Measurements from ENCODE around the gene ARHGAP28. TPM values are rescaled to one million over a fixed set of nuclear protein-coding genes. Genes with fewer than 3 reads are reported as not detected.

The ARHGAP28 gene
- total RNA-seq, 1 experiment from 2014 or later, result not detected

- H3K36me3 Mint-ChIP-seq (ENCODE audit: insufficient read depth, unreplicated experiment), result no peaks in the 10 kb centered on the region
- no peaks in the 10 kb centered on the region for H3K4me1 Mint-ChIP-seq (ENCODE audit: low read depth, unreplicated experiment)
- CTCF ChIA-PET, result no interaction called here
- no peak for TF ChIP-seq CTCF (IDR thresholded peaks at IDR 0.05; ENCODE audit: unreplicated experiment)
- no peak overlapping the region for H3K27ac Mint-ChIP-seq (ENCODE audit: unreplicated experiment)
- no peak for DNase-seq
- intact Hi-C loops (cut with micrococcal nuclease; ENCODE audit: unreplicated experiment), result no loop called here
- no peak overlapping the region for H3K4me3 Mint-ChIP-seq (ENCODE audit: low read depth, unreplicated experiment)
- no peaks in the 10 kb centered on the region for H3K9me3 Mint-ChIP-seq (ENCODE audit: low read depth, unreplicated experiment)
- no TSS peak for BruUV-seq (replicated peaks)
- peaks cover 47% of the 10 kb centered on the region for H3K27me3 Mint-ChIP-seq (ENCODE audit: unreplicated experiment)
These were observed 46.7 kb downstream of the ARHGAP28 start for GRCh38 chr18:6776188-6776587.

GRCh38 chr18:6777509-6777908 is 48.0 kb downstream of the ARHGAP28 start:
- Mint-ChIP-seq H3K4me3 (ENCODE audit: low read depth, unreplicated experiment) (no peak overlapping the region), H3K36me3 (ENCODE audit: insufficient read depth, unreplicated experiment) (no peaks in the 10 kb centered on the region), H3K27me3 (ENCODE audit: unreplicated experiment) (peaks cover 47% of the 10 kb centered on the region), H3K9me3 (ENCODE audit: low read depth, unreplicated experiment) (no peaks in the 10 kb centered on the region), H3K27ac (ENCODE audit: unreplicated experiment) (no peak overlapping the region), H3K4me1 (ENCODE audit: low read depth, unreplicated experiment) (no peaks in the 10 kb centered on the region)
- intact Hi-C loops (cut with micrococcal nuclease; ENCODE audit: unreplicated experiment), result no loop called here
- no peak for TF ChIP-seq CTCF (IDR thresholded peaks at IDR 0.05; ENCODE audit: unreplicated experiment)
- BruUV-seq (replicated peaks), result no TSS peak
- CTCF ChIA-PET, result no interaction called here
- no peak for DNase-seq

GRCh38 chr18:6778459-6779247 is 49.1 kb downstream of the ARHGAP28 start:
- intact Hi-C loops (cut with micrococcal nuclease; ENCODE audit: unreplicated experiment), result no loop called here
- no TSS peak for BruUV-seq (replicated peaks)

GRCh38 chr18:6781142-6781714 is 51.7 kb downstream of the ARHGAP28 start:
- H3K9me3 Mint-ChIP-seq (ENCODE audit: low read depth, unreplicated experiment), result peaks cover 4% of the 10 kb centered on the region

More at GRCh38 chr18:6778459-6779247, 49.1 kb downstream of the ARHGAP28 start:
- DNase-seq, result no peak
- no peak overlapping the region for H3K27ac Mint-ChIP-seq (ENCODE audit: unreplicated experiment)
- H3K4me3 Mint-ChIP-seq (ENCODE audit: low read depth, unreplicated experiment), result no peak overlapping the region
- H3K36me3 Mint-ChIP-seq (ENCODE audit: insufficient read depth, unreplicated experiment), result no peaks in the 10 kb centered on the region
- CTCF ChIA-PET, result interaction anchor here (0.6 kb wide), 1 partner anchor 107 kb away, joined by 5 read pairs; no protein-coding TSS in a partner anchor
- no peaks in the 10 kb centered on the region for H3K4me1 Mint-ChIP-seq (ENCODE audit: low read depth, unreplicated experiment)
- H3K27me3 Mint-ChIP-seq (ENCODE audit: unreplicated experiment), result peaks cover 52% of the 10 kb centered on the region
- no peak for TF ChIP-seq CTCF (IDR thresholded peaks at IDR 0.05; ENCODE audit: unreplicated experiment)
- H3K9me3 Mint-ChIP-seq (ENCODE audit: low read depth, unreplicated experiment), result no peaks in the 10 kb centered on the region

More at GRCh38 chr18:6781142-6781714, 51.7 kb downstream of the ARHGAP28 start:
- Mint-ChIP-seq H3K27ac (ENCODE audit: unreplicated experiment) (no peak overlapping the region), H3K27me3 (ENCODE audit: unreplicated experiment) (peaks cover 52% of the 10 kb centered on the region), H3K4me3 (ENCODE audit: low read depth, unreplicated experiment) (no peak overlapping the region), H3K4me1 (ENCODE audit: low read depth, unreplicated experiment) (no peaks in the 10 kb centered on the region), H3K36me3 (ENCODE audit: insufficient read depth, unreplicated experiment) (no peaks in the 10 kb centered on the region)
- no TSS peak for BruUV-seq (replicated peaks)
- no peak for TF ChIP-seq CTCF (IDR thresholded peaks at IDR 0.05; ENCODE audit: unreplicated experiment)
- no peak for DNase-seq
- intact Hi-C loops (cut with micrococcal nuclease; ENCODE audit: unreplicated experiment), result no loop called here
- CTCF ChIA-PET, result interaction anchor here (0.6 kb wide), 1 partner anchor 88 kb away, joined by 3 read pairs; no protein-coding TSS in a partner anchor

All from Calu3 (cell line).